ENCODE measurements around the gene CDK8.

The CDK8 gene

DNA sequence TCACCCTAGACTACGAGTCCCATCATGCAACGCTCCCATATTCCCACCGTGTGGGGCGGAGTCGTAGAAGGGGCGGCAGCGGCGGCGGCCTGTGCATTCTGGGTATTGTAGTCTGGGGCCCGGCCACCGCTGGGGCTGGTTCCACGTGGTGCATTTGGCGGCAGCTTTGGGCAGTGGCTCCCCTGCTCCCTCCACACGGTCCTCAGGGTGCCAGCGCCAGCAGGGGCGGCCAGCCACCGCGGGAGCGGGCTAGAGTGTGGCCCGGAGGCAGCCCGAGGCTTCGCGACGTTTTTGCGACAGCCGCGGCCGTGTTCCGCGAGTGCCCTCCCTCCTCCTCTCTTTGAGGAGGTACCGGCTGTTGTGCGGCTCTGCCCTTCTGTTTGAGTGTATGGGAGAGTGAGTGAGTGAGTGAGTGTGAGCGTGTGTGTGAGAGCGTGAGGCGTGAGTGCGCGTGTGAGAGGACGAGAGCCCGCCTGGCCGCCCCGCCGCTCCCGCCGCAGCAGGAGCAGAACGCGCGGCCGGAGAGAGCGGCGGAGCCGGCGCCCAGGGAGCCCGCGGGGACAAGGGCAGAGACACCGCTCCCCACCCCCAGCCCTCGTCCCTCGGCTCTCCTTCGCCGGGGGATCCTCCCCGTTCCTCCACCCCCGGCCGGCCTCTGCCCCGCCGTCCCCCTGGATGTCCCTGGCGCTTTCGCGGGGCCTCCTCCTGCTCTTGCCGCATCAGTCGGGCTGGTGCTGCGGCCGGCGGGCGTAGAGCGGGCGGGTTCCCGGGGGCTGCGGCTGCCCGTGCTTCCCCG, at the start of gene CDK8:
Gene CDK8, plus strand, starts transcription at position 343 of the 796 bp plus-strand sequence. CDS start 513 bp downstream, outside the sequence.
- TF ChIP-seq ZBTB7A (IDR thresholded peaks at IDR 0.05; ENCODE audit: low read depth) (no peak), CEBPB (IDR thresholded peaks at IDR 0.05) (no peak), TCF12 (IDR thresholded peaks at IDR 0.05; ENCODE audit: low read depth) (peak; percentile 54), TEAD4 (IDR thresholded peaks at IDR 0.05) (no peak), TAF1 (IDR thresholded peaks at IDR 0.05; ENCODE audit: low read depth) (peak; percentile 83; the same call in 1 of the 2 replicates), RAD21 (IDR thresholded peaks at IDR 0.05; ENCODE audit: low read depth) (no peak), YY1 (IDR thresholded peaks at IDR 0.05; ENCODE audit: low read depth) (peak; percentile 48; the same call in 1 of the 2 replicates), EGR1 (IDR thresholded peaks at IDR 0.05) (peak; percentile 10; the same call in 1 of the 2 replicates), CREB1 (IDR thresholded peaks at IDR 0.05; ENCODE audit: low read depth) (peak; percentile 63), FOXM1 (IDR thresholded peaks at IDR 0.05; ENCODE audit: borderline replicate concordance, low read depth) (no peak), NFIC (IDR thresholded peaks at IDR 0.05) (peak; percentile 36; the same call in 1 of the 2 replicates), EP300 (IDR thresholded peaks at IDR 0.05; ENCODE audit: borderline replicate concordance) (no peak)
- TF ChIP-seq, protein P1, sequence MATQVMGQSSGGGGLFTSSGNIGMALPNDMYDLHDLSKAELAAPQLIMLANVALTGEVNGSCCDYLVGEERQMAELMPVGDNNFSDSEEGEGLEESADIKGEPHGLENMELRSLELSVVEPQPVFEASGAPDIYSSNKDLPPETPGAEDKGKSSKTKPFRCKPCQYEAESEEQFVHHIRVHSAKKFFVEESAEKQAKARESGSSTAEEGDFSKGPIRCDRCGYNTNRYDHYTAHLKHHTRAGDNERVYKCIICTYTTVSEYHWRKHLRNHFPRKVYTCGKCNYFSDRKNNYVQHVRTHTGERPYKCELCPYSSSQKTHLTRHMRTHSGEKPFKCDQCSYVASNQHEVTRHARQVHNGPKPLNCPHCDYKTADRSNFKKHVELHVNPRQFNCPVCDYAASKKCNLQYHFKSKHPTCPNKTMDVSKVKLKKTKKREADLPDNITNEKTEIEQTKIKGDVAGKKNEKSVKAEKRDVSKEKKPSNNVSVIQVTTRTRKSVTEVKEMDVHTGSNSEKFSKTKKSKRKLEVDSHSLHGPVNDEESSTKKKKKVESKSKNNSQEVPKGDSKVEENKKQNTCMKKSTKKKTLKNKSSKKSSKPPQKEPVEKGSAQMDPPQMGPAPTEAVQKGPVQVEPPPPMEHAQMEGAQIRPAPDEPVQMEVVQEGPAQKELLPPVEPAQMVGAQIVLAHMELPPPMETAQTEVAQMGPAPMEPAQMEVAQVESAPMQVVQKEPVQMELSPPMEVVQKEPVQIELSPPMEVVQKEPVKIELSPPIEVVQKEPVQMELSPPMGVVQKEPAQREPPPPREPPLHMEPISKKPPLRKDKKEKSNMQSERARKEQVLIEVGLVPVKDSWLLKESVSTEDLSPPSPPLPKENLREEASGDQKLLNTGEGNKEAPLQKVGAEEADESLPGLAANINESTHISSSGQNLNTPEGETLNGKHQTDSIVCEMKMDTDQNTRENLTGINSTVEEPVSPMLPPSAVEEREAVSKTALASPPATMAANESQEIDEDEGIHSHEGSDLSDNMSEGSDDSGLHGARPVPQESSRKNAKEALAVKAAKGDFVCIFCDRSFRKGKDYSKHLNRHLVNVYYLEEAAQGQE (IDR thresholded peaks at IDR 0.05; ENCODE audit: low read depth) = no peak
- TF ChIP-seq, protein P2, sequence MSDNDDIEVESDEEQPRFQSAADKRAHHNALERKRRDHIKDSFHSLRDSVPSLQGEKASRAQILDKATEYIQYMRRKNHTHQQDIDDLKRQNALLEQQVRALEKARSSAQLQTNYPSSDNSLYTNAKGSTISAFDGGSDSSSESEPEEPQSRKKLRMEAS (IDR thresholded peaks at IDR 0.05) = peak; percentile 88
- TF ChIP-seq, protein P3, sequence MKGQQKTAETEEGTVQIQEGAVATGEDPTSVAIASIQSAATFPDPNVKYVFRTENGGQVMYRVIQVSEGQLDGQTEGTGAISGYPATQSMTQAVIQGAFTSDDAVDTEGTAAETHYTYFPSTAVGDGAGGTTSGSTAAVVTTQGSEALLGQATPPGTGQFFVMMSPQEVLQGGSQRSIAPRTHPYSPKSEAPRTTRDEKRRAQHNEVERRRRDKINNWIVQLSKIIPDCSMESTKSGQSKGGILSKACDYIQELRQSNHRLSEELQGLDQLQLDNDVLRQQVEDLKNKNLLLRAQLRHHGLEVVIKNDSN (IDR thresholded peaks at IDR 0.05) = peak; percentile 68

DNA sequence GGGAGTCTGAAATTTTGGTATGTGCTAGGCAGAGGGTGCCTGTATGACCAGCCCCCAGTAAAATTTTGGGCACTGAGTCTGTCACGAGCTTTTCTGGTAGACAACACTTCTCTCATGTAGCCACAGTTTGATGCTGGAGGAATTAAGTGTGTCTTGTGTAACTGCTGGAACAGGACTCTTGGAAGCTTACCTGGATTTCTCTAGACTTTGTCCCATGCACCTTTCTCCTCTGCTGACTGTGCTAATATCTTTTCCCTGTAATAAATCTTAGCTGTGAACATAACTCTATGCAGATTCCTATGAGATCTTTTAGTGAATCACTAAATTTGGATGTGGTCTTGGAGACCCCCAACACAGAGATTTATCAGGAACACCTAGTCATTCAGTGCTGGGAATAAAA, 45.6 kb upstream of the CDK8 start:
- TF ChIP-seq, protein P2 (IDR thresholded peaks at IDR 0.05) = no peak
- no peak for TF ChIP-seq FOXM1 (IDR thresholded peaks at IDR 0.05; ENCODE audit: borderline replicate concordance, low read depth)
- TF ChIP-seq CREB1 (IDR thresholded peaks at IDR 0.05; ENCODE audit: low read depth) = no peak
- TF ChIP-seq EP300 (IDR thresholded peaks at IDR 0.05; ENCODE audit: borderline replicate concordance) = no peak
- TF ChIP-seq EGR1 (IDR thresholded peaks at IDR 0.05) = no peak
- no peak for TF ChIP-seq ZBTB7A (IDR thresholded peaks at IDR 0.05; ENCODE audit: low read depth)
- TF ChIP-seq YY1 (IDR thresholded peaks at IDR 0.05; ENCODE audit: low read depth) = no peak
- TF ChIP-seq RAD21 (IDR thresholded peaks at IDR 0.05; ENCODE audit: low read depth) = no peak
- TF ChIP-seq, protein P3 (IDR thresholded peaks at IDR 0.05) = no peak
- TF ChIP-seq TEAD4 (IDR thresholded peaks at IDR 0.05) = no peak
- TF ChIP-seq, protein P1 (IDR thresholded peaks at IDR 0.05; ENCODE audit: low read depth) = no peak
- TF ChIP-seq TAF1 (IDR thresholded peaks at IDR 0.05; ENCODE audit: low read depth) = no peak

DNA sequence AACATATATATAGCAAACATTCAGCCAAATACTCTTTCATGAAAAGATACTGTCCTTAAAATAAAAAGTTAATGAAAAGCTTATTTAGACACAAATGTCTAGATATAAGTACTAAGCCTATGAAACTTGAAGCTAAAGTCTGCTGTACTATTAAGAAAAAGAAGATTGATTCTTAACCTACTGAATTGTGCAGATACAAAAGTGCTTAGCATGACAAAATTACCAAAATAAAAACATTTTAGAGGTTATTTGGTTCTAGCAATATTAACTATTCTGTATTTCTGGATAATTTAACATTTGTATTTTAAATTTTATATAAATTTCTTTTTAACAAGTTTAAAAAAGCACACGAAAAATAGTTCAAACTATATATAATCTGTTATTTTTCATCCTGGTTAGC, 40.6 kb upstream of the CDK8 start:
- TF ChIP-seq TEAD4 (IDR thresholded peaks at IDR 0.05) = no peak
- no peak for TF ChIP-seq FOXM1 (IDR thresholded peaks at IDR 0.05; ENCODE audit: borderline replicate concordance, low read depth)
- no peak for TF ChIP-seq RAD21 (IDR thresholded peaks at IDR 0.05; ENCODE audit: low read depth)
- TF ChIP-seq, protein P3 (IDR thresholded peaks at IDR 0.05) = no peak
- TF ChIP-seq EP300 (IDR thresholded peaks at IDR 0.05; ENCODE audit: borderline replicate concordance) = no peak
- TF ChIP-seq TAF1 (IDR thresholded peaks at IDR 0.05; ENCODE audit: low read depth) = no peak
- no peak for TF ChIP-seq NFIC (IDR thresholded peaks at IDR 0.05)
- TF ChIP-seq ZBTB7A (IDR thresholded peaks at IDR 0.05; ENCODE audit: low read depth) = no peak
- TF ChIP-seq, protein P2 (IDR thresholded peaks at IDR 0.05) = no peak
- no peak for TF ChIP-seq TCF12 (IDR thresholded peaks at IDR 0.05; ENCODE audit: low read depth)
- TF ChIP-seq CREB1 (IDR thresholded peaks at IDR 0.05; ENCODE audit: low read depth) = no peak
- TF ChIP-seq, protein P1 (IDR thresholded peaks at IDR 0.05; ENCODE audit: low read depth) = no peak

Data from Ishikawa (cell line).